Neuronal stem cell (in vitro differentiated cells): ENCODE measurements around the gene DXO.
A peak's percentile ranks its signal among the peaks of the same experiment; 100 is the strongest.

Source experiments
- DNase-seq: peaks from one replicate; pipeline ENCODE4 v3.0.0-alpha.2; 2013; ENCODE audit warnings: low spot score
- H2AFZ ChIP-seq: one replicate; pipeline ENCODE4 v1.6.1; 2013; ENCODE audit warnings: mild to moderate bottlenecking, low read length, inconsistent platforms
- H2AK5ac ChIP-seq: 2 replicates; pipeline ENCODE4 v1.6.1; 2013; ENCODE audit warnings: low read depth, mild to moderate bottlenecking, inconsistent platforms, low read length, moderate library complexity, mixed read lengths
- H2BK120ac ChIP-seq: 2 replicates; pipeline ENCODE4 v1.6.1; 2013; ENCODE audit warnings: low read depth, mild to moderate bottlenecking, inconsistent platforms, low read length, moderate library complexity, mixed read lengths
- H2BK12ac ChIP-seq: one replicate; pipeline ENCODE4 v1.6.1; 2013; ENCODE audit warnings: low read length, inconsistent platforms
- H2BK15ac ChIP-seq: 2 replicates; pipeline ENCODE4 v1.6.1; 2013; ENCODE audit warnings: mild to moderate bottlenecking, low read length, inconsistent platforms, mixed read lengths
- H2BK5ac ChIP-seq: one replicate; pipeline ENCODE4 v1.6.1; 2013; ENCODE audit warnings: inconsistent platforms, mild to moderate bottlenecking, low read length, moderate library complexity
- H3K14ac ChIP-seq: one replicate; pipeline ENCODE4 v1.6.1; 2013; ENCODE audit warnings: low read length, inconsistent platforms
- H3K18ac ChIP-seq: 2 replicates; pipeline ENCODE4 v1.6.1; 2013; ENCODE audit warnings: low read length, inconsistent platforms
- H3K23ac ChIP-seq: 2 replicates; pipeline ENCODE4 v1.6.1; 2013; ENCODE audit warnings: low read depth, mild to moderate bottlenecking, mixed read lengths, low read length, inconsistent platforms; ENCODE audit not compliant: poor library complexity
- H3K27ac ChIP-seq: replicated peaks from 3 replicates; pipeline ENCODE4 v1.5.1; 2013; ENCODE audit warnings: low read length, inconsistent platforms
- H3K27me3 ChIP-seq, 3 experiments: 2 replicates each; pipeline ENCODE4 v1.6.1; 2013; ENCODE audit warnings: low read length in 3 of 3, mild to moderate bottlenecking in 2 of 3, inconsistent platforms in 1 of 3, low read depth in 1 of 3, mixed read lengths in 1 of 3, moderate library complexity in 1 of 3; ENCODE audit not compliant: control insufficient read depth in 3 of 3, insufficient read depth in 3 of 3
- H3K36me3 ChIP-seq, 2 donors: replicated peaks in 1 of 2; 2 replicates each; pipeline ENCODE4 v1.6.1; 2013; ENCODE audit warnings: low read length in 2 of 2; ENCODE audit not compliant: control insufficient read depth in 2 of 2, insufficient read depth in 2 of 2
- H3K4ac ChIP-seq: 2 replicates; pipeline ENCODE4 v1.6.1; 2013; ENCODE audit warnings: inconsistent platforms, mild to moderate bottlenecking, low read length, moderate library complexity
- H3K4me1 ChIP-seq, 2 donors: 1 replicate in 1 of 2; 2 replicates in 1 of 2; pipeline ENCODE4 v1.6.1; 2013; ENCODE audit warnings: low read length in 2 of 2, low read depth in 1 of 2; ENCODE audit not compliant: control insufficient read depth in 2 of 2, insufficient read depth in 1 of 2
- H3K4me2 ChIP-seq: one replicate; pipeline ENCODE4 v1.6.1; 2013; ENCODE audit warnings: mild to moderate bottlenecking, low read length, inconsistent platforms; ENCODE audit not compliant: insufficient read depth, poor library complexity, severe bottlenecking
- H3K4me3 ChIP-seq, 2 donors: 2 replicates each; pipeline ENCODE4 v1.5.1; 2013; ENCODE audit warnings: low read length in 2 of 2, mild to moderate bottlenecking in 2 of 2, inconsistent platforms in 1 of 2, moderate library complexity in 1 of 2
- H3K79me1 ChIP-seq: one replicate; pipeline ENCODE4 v1.6.1; 2013; ENCODE audit warnings: low read depth, mild to moderate bottlenecking, inconsistent platforms, low read length, moderate library complexity
- H3K9ac ChIP-seq: one replicate; pipeline ENCODE4 v1.6.1; 2013; ENCODE audit warnings: mild to moderate bottlenecking, low read depth, low read length, inconsistent platforms; ENCODE audit not compliant: poor library complexity
- H3K9me3 ChIP-seq, 2 donors: replicated peaks in 1 of 2; 2 replicates each; pipeline versions ENCODE3 to v1.6.1; 2013; ENCODE audit warnings: low read length in 2 of 2, mild to moderate bottlenecking in 2 of 2, inconsistent platforms in 1 of 2, low read depth in 1 of 2, mixed read lengths in 1 of 2, moderate library complexity in 1 of 2; ENCODE audit not compliant: control insufficient read depth in 2 of 2, insufficient read depth in 1 of 2
- H4K8ac ChIP-seq: one replicate; pipeline ENCODE4 v1.6.1; 2013; ENCODE audit warnings: low read depth, mild to moderate bottlenecking, inconsistent platforms, low read length, moderate library complexity
- H4K91ac ChIP-seq: one replicate; pipeline ENCODE4 v1.6.1; 2013; ENCODE audit warnings: low read length, low read depth, mild to moderate bottlenecking, inconsistent platforms; ENCODE audit not compliant: poor library complexity
- WGBS, 2 donors: extraction: QIAGEN DNeasy Blood & Tissue Kit; methylation state at CpG; one replicate each; pipeline ENCODE4 v1.1.7; 2013; ENCODE audit warnings: missing lambda C conversion rate in 2 of 2, mixed read lengths in 1 of 2; ENCODE audit not compliant: insufficient read length in 2 of 2, insufficient replicate concordance in 1 of 2; ENCODE audit errors: extremely low coverage in 2 of 2; 5-methylcytosine and 5-hydroxymethylcytosine counted together

The DXO gene

DNA sequence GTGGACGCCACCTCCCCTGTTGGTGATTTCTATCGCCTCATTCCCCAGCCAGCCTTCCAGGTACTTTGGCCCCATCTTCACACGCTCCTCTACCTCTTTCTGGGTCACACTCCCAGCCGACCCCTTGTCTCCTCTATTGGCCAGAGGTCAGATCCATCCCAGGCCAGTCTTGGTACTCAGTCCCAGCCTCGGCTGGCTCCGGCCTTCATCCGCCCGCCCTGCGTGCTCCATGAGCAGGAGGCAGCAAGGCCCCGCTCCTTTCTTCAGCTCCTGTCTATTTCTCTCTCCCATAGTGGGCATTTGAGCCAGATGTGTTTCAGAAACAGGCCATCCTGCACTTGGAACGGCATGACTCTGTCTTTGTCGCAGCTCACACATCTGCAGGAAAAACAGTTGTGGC, 10.3 kb downstream of the DXO start:
- Histone ChIP-seq H3K4me2 (no peak overlapping the region), H3K79me1 (peaks cover 9% of the 10 kb centered on the region), H3K14ac (no peak overlapping the region), H2BK5ac (no peak overlapping the region), H3K23ac (no peak overlapping the region), H4K8ac (no peak overlapping the region), H3K4ac (no peak overlapping the region), H3K9ac (no peak overlapping the region), H3K4me3 (no peak overlapping the region), H2BK12ac (no peak overlapping the region), H2BK15ac (no peak overlapping the region), H4K91ac (no peak overlapping the region), H2AK5ac (no peak overlapping the region), H2BK120ac (no peak overlapping the region), H3K27ac (no peak overlapping the region), H3K27me3 (no peaks in the 10 kb centered on the region), H2AFZ (no peak overlapping the region), H3K18ac (no peak overlapping the region), H3K36me3 (peaks cover 45 to 72% of the 10 kb centered on the region in 2 donors), H3K4me1 (peaks cover 9 to 12% of the 10 kb centered on the region in 2 donors), H3K9me3 (no peaks in the 10 kb centered on the region)
- WGBS, 2 donors: no CpG with 5 or more reads among the region's 12 CpGs
- no peak for DNase-seq

GRCh38 chr6:31958741-31959739, 12.9 kb downstream of the DXO start, which contains the start of the genes NELFE and SKIC2:
TSS of gene NELFE (minus strand) at chr6:31958971. CDS start at chr6:31958446, 525 bp downstream.
TSS of gene SKIC2 (plus strand) at chr6:31959175. CDS start at chr6:31959193, 18 bp downstream.
- peak within 1 kb of the TSS; percentile 20 for H4K8ac ChIP-seq
- H3K4ac ChIP-seq: no peak within 1 kb of the TSS
- H3K4me2 ChIP-seq: peak within 1 kb of the TSS; percentile 77
- H2BK15ac ChIP-seq: no peak within 1 kb of the TSS
- H3K27me3 ChIP-seq: no peaks in the 10 kb centered on the region
- H2AK5ac ChIP-seq: peak within 1 kb of the TSS; percentile 72
- H3K27ac ChIP-seq: peak within 1 kb of the TSS; percentile 14
- no CpG with 5 or more reads among the region's 59 CpGs for WGBS, 2 donors
- H2BK5ac ChIP-seq: no peak within 1 kb of the TSS
- peak within 1 kb of the TSS; percentile 87 for H2AFZ ChIP-seq
- H3K79me1 ChIP-seq: peaks cover 9% of the 10 kb centered on the region
- peak within 1 kb of the TSS; percentile 22 for H3K14ac ChIP-seq
- peaks cover 42 to 72% of the 10 kb centered on the region in 2 donors for H3K36me3 ChIP-seq
- no peak within 1 kb of the TSS for H2BK120ac ChIP-seq
- no peaks in the 10 kb centered on the region for H3K9me3 ChIP-seq
- peaks cover 9 to 12% of the 10 kb centered on the region in 2 donors for H3K4me1 ChIP-seq
- peak; percentile 96 for DNase-seq
- H3K4me3 ChIP-seq: peak within 1 kb of the TSS; percentile 79 to 84
- H3K18ac ChIP-seq: peak within 1 kb of the TSS; percentile 76
- H2BK12ac ChIP-seq: no peak within 1 kb of the TSS
- peak within 1 kb of the TSS; percentile 79 for H4K91ac ChIP-seq
- peak within 1 kb of the TSS; percentile 89 for H3K9ac ChIP-seq
- peak within 1 kb of the TSS; percentile 94 for H3K23ac ChIP-seq

GRCh38 chr6:31958412-31958740, 13.6 kb downstream of the DXO start:
- Histone ChIP-seq H3K79me1 (peaks cover 9% of the 10 kb centered on the region), H3K27me3 (no peaks in the 10 kb centered on the region), H3K18ac (peak overlapping the region; percentile 76), H4K8ac (no peak overlapping the region), H3K9me3 (no peaks in the 10 kb centered on the region), H3K4me2 (peak overlapping the region; percentile 74), H3K14ac (peak overlapping the region; percentile 22), H2BK120ac (no peak overlapping the region), H3K27ac (no peak overlapping the region), H3K9ac (peak overlapping the region; percentile 89), H2BK5ac (no peak overlapping the region), H2AFZ (peak overlapping the region; percentile 86), H3K4me1 (peaks cover 9 to 12% of the 10 kb centered on the region in 2 donors), H3K36me3 (peaks cover 44 to 72% of the 10 kb centered on the region in 2 donors), H2BK12ac (no peak overlapping the region), H3K23ac (peak overlapping the region; percentile 94), H2BK15ac (no peak overlapping the region), H2AK5ac (no peak overlapping the region), H3K4ac (no peak overlapping the region), H3K4me3 (peak overlapping the region; percentile 79 to 83), H4K91ac (no peak overlapping the region)
- WGBS, 2 donors: no CpG with 5 or more reads among the region's 11 CpGs
- no peak for DNase-seq

DNA sequence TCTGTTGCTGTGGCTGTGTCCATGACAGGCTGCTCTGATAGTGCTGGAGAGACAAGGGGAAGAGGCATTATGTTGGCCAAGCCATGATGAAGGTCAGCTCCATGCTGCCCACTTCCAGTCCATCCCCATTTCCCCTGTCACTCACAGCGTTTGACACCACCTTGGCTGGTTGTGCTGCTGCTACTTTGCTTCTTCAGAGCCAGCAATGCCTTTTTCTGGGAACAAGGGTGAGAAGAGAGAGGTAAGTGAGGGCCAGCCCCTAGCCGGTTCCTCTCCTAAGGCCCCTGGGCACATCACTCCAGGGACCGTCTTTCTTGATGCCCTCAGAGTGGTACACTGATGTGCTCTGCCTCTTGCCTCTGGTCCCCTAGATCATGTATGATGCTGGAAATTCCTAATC, 15.1 kb downstream of the DXO start:
- Histone ChIP-seq H2BK120ac (no peak overlapping the region), H2BK15ac (no peak overlapping the region), H3K9me3 (no peaks in the 10 kb centered on the region), H4K8ac (no peak overlapping the region), H3K27ac (no peak overlapping the region), H3K27me3 (no peaks in the 10 kb centered on the region), H2BK12ac (no peak overlapping the region), H2AFZ (no peak overlapping the region), H3K14ac (no peak overlapping the region), H3K9ac (no peak overlapping the region), H2BK5ac (no peak overlapping the region), H3K23ac (no peak overlapping the region), H3K4me3 (peak overlapping the region in 1 of 2 donors; percentile 23), H3K79me1 (peaks cover 9% of the 10 kb centered on the region), H3K18ac (no peak overlapping the region), H3K4me2 (no peak overlapping the region), H3K4ac (no peak overlapping the region), H3K36me3 (peaks cover 43 to 72% of the 10 kb centered on the region in 2 donors), H3K4me1 (peaks cover 9 to 12% of the 10 kb centered on the region in 2 donors), H4K91ac (no peak overlapping the region), H2AK5ac (no peak overlapping the region)
- no CpG with 5 or more reads among the region's 3 CpGs for WGBS, 2 donors
- no peak for DNase-seq
